Pancreas (tissue), 10 donors: ENCODE measurements around the gene OGDH. TPM values are rescaled to one million over a fixed set of nuclear protein-coding genes. Genes with fewer than 3 reads are reported as not detected.

ENCODE experiments used
- ATAC-seq, 4 donors: fragments of 200-7000 bp; cut with Tn5 transposase; one replicate each; pipeline versions ENCODE4 v1.8.0 to v1.9.1; 2020; ENCODE audit warnings: mild to moderate bottlenecking in 4 of 4, moderate library complexity in 4 of 4
- DNase-seq, 6 donors: peaks; one replicate each; pipeline ENCODE4 v3.0.0-alpha.2; 2020
- FAIRE-seq: peaks from 2 replicates; lab custom pipeline; 2012; peaks lifted over from hg19 to GRCh38; lab: Jason Lieb, UNC
- H3K27ac ChIP-seq, 4 donors: fragments of 200-600 bp; sonication (generic); 1 replicate in 3 of 4; 2 replicates in 1 of 4; pipeline versions ENCODE4 v1.5.0 to v1.8.0; 2020
- H3K27me3 ChIP-seq, 4 donors: fragments of 200-600 bp; one replicate each; pipeline ENCODE4 v1.8.0; 2021
- H3K36me3 ChIP-seq, 3 donors: fragments of 200-600 bp; sonication (generic) in 1 of 3; one replicate each; pipeline versions ENCODE4 v1.5.0 to v1.8.0; 2020 to 2021
- H3K4me1 ChIP-seq, 3 donors: fragments of 200-600 bp; one replicate each; pipeline ENCODE4 v1.8.0; 2021
- H3K4me3 ChIP-seq, 4 donors: fragments of 200-600 bp; sonication (generic) in 2 of 4; one replicate each; pipeline versions ENCODE4 v1.5.0 to v1.8.0; 2020 to 2021
- H3K9me3 ChIP-seq, 4 donors: fragments of 200-600 bp; one replicate each; pipeline ENCODE4 v1.8.0; 2021
- CTCF ChIP-seq, 4 donors: fragments of 200-600 bp; sonication (generic) in 3 of 4; IDR thresholded peaks; one replicate each; pipeline versions ENCODE4 v1.5.0 to v1.8.0; 2021; ENCODE audit warnings: antibody characterized with exemption in 4 of 4
- WGBS, 2 donors: extraction: QIAGEN DNeasy Blood & Tissue Kit; methylation state at CpG; one replicate each; pipeline ENCODE4 v1.1.7; 2013; 5-methylcytosine and 5-hydroxymethylcytosine counted together
- intact Hi-C, 3 donors: fragments of 100-400 bp; cut with DNase I; formaldehyde crosslinking; loops; one replicate each; pipeline versions ENCODE4 v1.11.1 to v1.14.2; 2022
- polyA plus RNA-seq, 2 donors: library from polyadenylated mRNA; stranded (reverse); fragments of 200-250 nt; gene quantifications; one replicate each; pipeline ENCODE4 v1.2.3, GENCODE V29; 2013
- total RNA-seq, 6 donors: library from RNA; stranded (reverse); fragmentation: NEBNext Ultra II Directional in 4 of 6; extraction: Animal tissue kit (Norgen Biotek cat#: 25700) in 4 of 6; gene quantifications; one replicate each; pipeline versions ENCODE4 v1.2.1 to v1.2.4, GENCODE V29; 2021 to 2023
- donor health status: healthy with polysubstance abuse.
- donor health status: DM: no; HTN: no; CAD: no; lungs with moderate emphysema.
- donor health status: DM: no; HTN: no; CAD: no.
- donor health status: control.
- donor health status: control.
- donor health status: Bipolar disorder and iron deficiency.
- donor health status: DM: yes; HTN: yes; CAD: no.
- donor health status: DM: no; HTN: no; CAD: no.
- donor health status: DM: no; HTN: no; CAD: no.
- donor health status: DM: yes; HTN: yes; CAD: no.

The OGDH gene
- total and polyA plus RNA-seq, 8 donors: 18.4 to 49.2 (median 29.0) TPM

- Histone ChIP-seq H3K27ac (no peak overlapping the region), H3K4me3 (no peak overlapping the region), H3K27me3 (no peaks in the 10 kb centered on the region), H3K36me3 (peaks cover 5 to 44% (median 22%) of the 10 kb centered on the region in 3 donors), H3K4me1 (peaks cover 8 to 12% (median 9%) of the 10 kb centered on the region in 3 donors), H3K9me3 (no peaks in the 10 kb centered on the region)
- ATAC-seq (no peak), DNase-seq (no peak), FAIRE-seq (no peak)
- intact Hi-C loops: no loop called here
- no peak for TF ChIP-seq CTCF (IDR thresholded peaks at IDR 0.05)
Observed at GRCh38 chr7:44575054-44575453, 31.4 kb upstream of the OGDH start.

DNA sequence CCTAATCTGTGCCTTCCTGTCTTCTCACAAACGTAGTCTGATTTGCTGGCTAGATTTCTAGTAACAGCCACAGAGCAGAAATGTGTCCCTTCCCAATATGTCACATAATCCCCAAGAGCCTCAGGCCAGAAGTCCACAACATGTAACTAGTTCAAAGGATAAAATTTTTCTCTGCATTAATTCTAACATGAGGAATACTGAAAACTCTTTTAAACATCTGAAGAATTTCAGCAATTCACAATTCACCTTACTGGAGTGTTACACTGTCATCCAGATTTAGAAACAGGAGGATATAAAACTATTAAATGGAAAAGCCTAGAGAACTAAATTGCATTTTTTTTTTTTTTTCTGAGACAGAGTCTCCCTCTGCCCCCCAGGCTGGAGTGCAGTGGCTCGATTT lies 30.2 kb upstream of the OGDH start:
- 71 to 81% methylated on average over 2 of the region's 2 CpGs for WGBS, 2 donors
- Histone ChIP-seq H3K4me1 (peaks cover 12 to 23% (median 16%) of the 10 kb centered on the region in 3 donors), H3K9me3 (no peaks in the 10 kb centered on the region), H3K27me3 (no peaks in the 10 kb centered on the region), H3K36me3 (peaks cover 0 to 34% (median 19%) of the 10 kb centered on the region in 3 donors), H3K27ac (no peak overlapping the region), H3K4me3 (no peak overlapping the region)
- intact Hi-C loops: no loop called here
- TF ChIP-seq CTCF (IDR thresholded peaks at IDR 0.05): no peak
- ATAC-seq (no peak), DNase-seq (no peak), FAIRE-seq (no peak)

DNA sequence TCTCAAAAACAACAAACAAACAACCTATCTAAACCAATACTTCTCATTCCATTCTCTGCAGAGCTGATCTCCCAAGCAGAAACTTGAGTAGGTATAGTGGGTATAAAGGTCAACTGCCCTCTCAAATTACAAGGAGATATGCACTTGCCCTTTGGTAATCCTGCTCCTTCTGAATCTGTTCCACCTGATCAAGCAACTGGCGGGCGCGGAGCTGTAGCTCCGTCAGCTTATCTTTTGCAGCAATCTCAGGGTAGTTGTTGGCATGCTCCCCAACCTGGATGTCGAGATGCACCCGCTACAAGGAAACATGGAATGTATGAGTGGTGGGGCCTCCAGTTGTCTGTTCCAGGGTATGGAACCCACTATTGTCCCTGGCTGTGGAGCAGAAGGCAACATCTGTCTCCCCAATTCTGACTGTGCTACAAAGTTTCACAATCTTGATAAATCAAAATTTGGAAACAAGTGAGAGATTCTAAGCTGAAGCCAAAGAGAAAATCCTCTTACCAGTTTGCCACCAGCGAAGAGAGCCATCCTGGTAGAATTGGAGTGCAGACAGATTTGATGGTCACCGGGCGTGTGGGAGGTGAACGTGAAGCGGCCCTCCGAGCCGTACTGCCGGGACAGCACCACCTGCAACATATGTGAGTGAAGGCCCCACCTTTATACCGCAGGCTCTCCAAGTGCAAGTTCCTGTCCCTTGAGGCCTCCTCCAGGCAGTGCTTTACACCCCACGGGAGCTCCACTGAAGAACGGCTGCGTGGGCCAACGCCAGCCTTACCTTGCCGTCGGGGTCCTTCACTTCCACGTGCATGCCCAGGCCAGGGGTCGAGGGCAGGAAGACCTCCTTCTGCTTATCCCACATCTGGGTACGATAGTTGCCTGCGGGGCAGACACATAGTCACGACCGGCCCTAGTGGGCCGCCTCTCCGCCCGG lies 25.2 kb upstream of the OGDH start:
- FAIRE-seq: no peak
- Histone ChIP-seq H3K4me3 (peak overlapping the region; percentile 74 to 99 (median 92)), H3K27me3 (no peaks in the 10 kb centered on the region), H3K36me3 (peaks cover 0 to 20% (median 19%) of the 10 kb centered on the region in 3 donors), H3K9me3 (no peaks in the 10 kb centered on the region), H3K27ac (peak overlapping the region; percentile 77 to 99 (median 98)), H3K4me1 (peaks cover 7 to 16% (median 16%) of the 10 kb centered on the region in 3 donors)
- no peak for TF ChIP-seq CTCF (IDR thresholded peaks at IDR 0.05)
- intact Hi-C loops: loop anchor here in 1 of 3 donors (10.0 kb wide), 1 partner anchor 344 kb away; no protein-coding TSS in a partner anchor
- DNase-seq: peak in 4 of 6 donors; percentile 32 to 64 (median 50)
- ATAC-seq: peak; percentile 12 to 40 (median 33)
- WGBS, 2 donors: 5% methylated on average over 30 of the region's 30 CpGs

GRCh38 chr7:44581879-44582603 lies 24.4 kb upstream of the OGDH start, which contains the start of gene TMED4:
Gene TMED4, minus strand, starts transcription at chr7:44582231. Its CDS starts 25 bp downstream, at chr7:44582206.
- Histone ChIP-seq H3K36me3 (peaks cover 0 to 20% (median 19%) of the 10 kb centered on the region in 3 donors), H3K27me3 (no peaks in the 10 kb centered on the region), H3K27ac (peak within 1 kb of the TSS; percentile 92 to 99 (median 98)), H3K4me3 (peak within 1 kb of the TSS; percentile 74 to 99 (median 92)), H3K9me3 (no peaks in the 10 kb centered on the region), H3K4me1 (peaks cover 7 to 16% (median 16%) of the 10 kb centered on the region in 3 donors)
- TF ChIP-seq CTCF (IDR thresholded peaks at IDR 0.05): no peak
- WGBS, 2 donors: 0% methylated on average over 60 to 71 of the region's 71 CpGs
- FAIRE-seq: peak; percentile 64
- intact Hi-C loops: loop anchor here in 1 of 3 donors (10.0 kb wide), 1 partner anchor 343 kb away; no protein-coding TSS in a partner anchor
- ATAC-seq: peak; percentile 95 to 98 (median 96)
- peak; percentile 99 to 100 (median 100) for DNase-seq
